Activated CD8-positive, alpha-beta T cell treated with anti-CD3 and anti-CD28 coated beads for 36 hours (primary cell): ENCODE data around the gene CISTR. TPM values are rescaled to one million over a fixed set of nuclear protein-coding genes. Genes with fewer than 3 reads are reported as not detected.

Experiments
- ATAC-seq: fragments of 200-7000 bp; cut with Tn5 transposase; one replicate; pipeline ENCODE4 v1.10.0; 2021; ENCODE audit warnings: mild to moderate bottlenecking, moderate library complexity
- CTCF ChIA-PET: fragments of 350-600 bp; sonication (Branson Sonifier 250); formaldehyde crosslinking; loops from one replicate; lab custom pipeline; 2021; ENCODE audit warnings: antibody characterized with exemption; lab: Charles Lee
- POLR2A ChIA-PET: fragments of 350-600 bp; sonication (Branson Sonifier 250); formaldehyde crosslinking; loops from one replicate; lab custom pipeline; 2021; ENCODE audit warnings: antibody characterized with exemption; lab: Charles Lee
- DNase-seq: peaks from one replicate; pipeline ENCODE4 v3.0.0-alpha.2; 2020
- H3K27ac Mint-ChIP-seq: one replicate; pipeline ENCODE4 v1.8.0; 2021; ENCODE audit warnings: mild to moderate bottlenecking, mixed read lengths
- H3K27me3 Mint-ChIP-seq: one replicate; pipeline ENCODE4 v1.8.0; 2021; ENCODE audit warnings: mixed read lengths
- H3K36me3 Mint-ChIP-seq: one replicate; pipeline ENCODE4 v1.8.0; 2021; ENCODE audit warnings: low read depth, mixed read lengths
- H3K4me1 Mint-ChIP-seq: one replicate; pipeline ENCODE4 v1.8.0; 2021; ENCODE audit warnings: low read depth, mixed read lengths
- H3K4me3 Mint-ChIP-seq: one replicate; pipeline ENCODE4 v1.8.0; 2021; ENCODE audit warnings: mild to moderate bottlenecking, moderate library complexity, mixed read lengths
- H3K9me3 Mint-ChIP-seq: one replicate; pipeline ENCODE4 v1.8.0; 2021; ENCODE audit warnings: mixed read lengths
- intact Hi-C: fragments of 100-400 bp; cut with micrococcal nuclease; formaldehyde crosslinking; loops from one replicate; pipeline ENCODE4 v1.10.0; 2022
- total RNA-seq, 2 experiments: library from RNA; stranded (reverse); gene quantifications; one replicate each; pipeline ENCODE4 v1.2.3, GENCODE V29; 2021
- TF ChIP-seq, protein P1 (sequence below): fragments of 200-600 bp; IDR thresholded peaks from one replicate; pipeline ENCODE4 v1.8.0; 2022; ENCODE audit warnings: antibody characterized with exemption, mild to moderate bottlenecking

CISTR gene
- total RNA-seq, 2 experiments from 2014 or later: not detected

DNA sequence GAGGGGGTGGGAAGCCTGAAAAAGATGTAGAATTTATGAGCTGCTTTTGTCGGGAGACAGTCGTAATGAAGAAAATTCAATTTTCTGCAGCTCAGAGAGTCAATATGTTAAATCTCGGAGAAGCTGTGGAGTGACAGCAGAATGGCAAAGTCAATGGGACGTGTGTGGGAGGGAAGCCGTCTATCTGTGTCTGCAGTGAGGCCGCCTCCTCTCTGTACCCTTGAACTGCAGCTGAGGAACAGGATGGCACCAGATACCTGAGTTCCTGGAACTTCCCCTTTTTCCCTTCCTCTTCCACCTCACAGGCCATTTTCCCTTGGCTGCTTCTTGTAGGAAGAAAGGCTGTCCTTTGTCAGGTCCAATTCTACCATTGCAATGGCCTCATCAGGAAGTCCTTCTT, 15.2 kb downstream of the CISTR start:
- intact Hi-C loops: no loop called here
- Mint-ChIP-seq H3K27ac (no peak overlapping the region), H3K4me1 (peaks cover 16% of the 10 kb centered on the region), H3K36me3 (no peaks in the 10 kb centered on the region), H3K9me3 (no peaks in the 10 kb centered on the region), H3K27me3 (peaks cover 29% of the 10 kb centered on the region), H3K4me3 (no peak overlapping the region)
- ATAC-seq (no peak), DNase-seq (no peak)
- POLR2A ChIA-PET: interaction anchor here (5.4 kb wide), 1 partner anchor 8 kb away, joined by 40 read pairs; the partner anchor contains the start of gene CALCOCO1
- TF ChIP-seq, protein P1, sequence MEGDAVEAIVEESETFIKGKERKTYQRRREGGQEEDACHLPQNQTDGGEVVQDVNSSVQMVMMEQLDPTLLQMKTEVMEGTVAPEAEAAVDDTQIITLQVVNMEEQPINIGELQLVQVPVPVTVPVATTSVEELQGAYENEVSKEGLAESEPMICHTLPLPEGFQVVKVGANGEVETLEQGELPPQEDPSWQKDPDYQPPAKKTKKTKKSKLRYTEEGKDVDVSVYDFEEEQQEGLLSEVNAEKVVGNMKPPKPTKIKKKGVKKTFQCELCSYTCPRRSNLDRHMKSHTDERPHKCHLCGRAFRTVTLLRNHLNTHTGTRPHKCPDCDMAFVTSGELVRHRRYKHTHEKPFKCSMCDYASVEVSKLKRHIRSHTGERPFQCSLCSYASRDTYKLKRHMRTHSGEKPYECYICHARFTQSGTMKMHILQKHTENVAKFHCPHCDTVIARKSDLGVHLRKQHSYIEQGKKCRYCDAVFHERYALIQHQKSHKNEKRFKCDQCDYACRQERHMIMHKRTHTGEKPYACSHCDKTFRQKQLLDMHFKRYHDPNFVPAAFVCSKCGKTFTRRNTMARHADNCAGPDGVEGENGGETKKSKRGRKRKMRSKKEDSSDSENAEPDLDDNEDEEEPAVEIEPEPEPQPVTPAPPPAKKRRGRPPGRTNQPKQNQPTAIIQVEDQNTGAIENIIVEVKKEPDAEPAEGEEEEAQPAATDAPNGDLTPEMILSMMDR: no peak
- CTCF ChIA-PET: interaction anchor here (1.3 to 17.5 kb wide), 5 partner anchors 7 to 34 kb away, joined by 4 to 418 read pairs (median 8); partner anchors contain the start of gene CALCOCO1

DNA sequence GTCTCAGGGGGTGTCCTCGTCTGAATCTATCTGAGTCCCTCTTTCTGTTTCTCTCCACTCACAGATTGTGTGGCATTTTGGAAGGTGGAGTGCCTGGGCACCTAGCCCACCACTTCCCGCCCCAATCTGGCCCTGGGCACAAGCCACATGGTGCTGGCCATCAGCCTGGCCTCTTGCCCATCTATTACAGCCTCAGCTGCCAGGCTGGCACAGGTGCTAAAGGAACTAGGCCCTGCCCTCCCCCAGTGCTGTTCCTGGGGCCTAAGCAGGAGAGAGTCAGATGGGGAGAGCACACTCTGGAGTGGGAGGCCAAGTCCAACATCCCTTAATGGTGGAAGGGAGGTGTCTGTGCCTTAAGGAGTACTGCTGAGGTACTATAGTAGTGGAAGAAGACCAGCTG, 16.2 kb downstream of the CISTR start:
- ATAC-seq (no peak), DNase-seq (no peak)
- Mint-ChIP-seq H3K9me3 (no peaks in the 10 kb centered on the region), H3K4me3 (no peak overlapping the region), H3K36me3 (no peaks in the 10 kb centered on the region), H3K27ac (no peak overlapping the region), H3K27me3 (peaks cover 29% of the 10 kb centered on the region), H3K4me1 (peaks cover 16% of the 10 kb centered on the region)
- CTCF ChIA-PET: interaction anchor here (1.3 to 17.5 kb wide), 3 partner anchors 8 to 35 kb away, joined by 4 to 418 read pairs (median 34); no protein-coding TSS in a partner anchor
- POLR2A ChIA-PET: interaction anchor here (5.4 kb wide), 1 partner anchor 7 kb away, joined by 40 read pairs; the partner anchor contains the start of gene CALCOCO1
- intact Hi-C loops: no loop called here
- TF ChIP-seq, protein P1: no peak

DNA sequence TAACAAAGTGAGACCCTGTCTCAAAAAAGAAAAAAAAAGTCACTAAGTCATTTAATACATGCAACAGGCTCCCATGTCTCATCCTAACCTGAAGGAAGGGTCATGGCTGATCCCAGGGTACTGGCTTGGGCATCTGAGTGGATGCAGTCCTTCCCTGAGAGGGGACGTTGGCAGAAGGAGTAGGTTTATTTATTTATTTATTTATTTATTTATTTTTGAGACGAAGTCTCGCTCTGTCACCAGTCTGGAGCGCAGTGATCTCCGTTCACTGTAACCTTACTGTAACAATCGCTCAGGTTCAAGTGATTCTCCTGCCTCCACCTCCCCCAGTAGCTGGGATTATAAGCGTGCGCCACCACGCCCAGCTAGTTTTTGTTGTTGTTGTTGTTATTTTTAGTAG, 17.4 kb downstream of the CISTR start:
- H3K4me3 Mint-ChIP-seq: no peak overlapping the region
- DNase-seq (no peak), ATAC-seq (no peak)
- TF ChIP-seq, protein P1: no peak
- H3K36me3 Mint-ChIP-seq: no peaks in the 10 kb centered on the region
- CTCF ChIA-PET: interaction anchor here (0.6 to 17.5 kb wide), 3 partner anchors 10 to 478 kb away, joined by 3 to 418 read pairs (median 29); no protein-coding TSS in a partner anchor
- peaks cover 26% of the 10 kb centered on the region for H3K27me3 Mint-ChIP-seq
- POLR2A ChIA-PET: interaction anchor here (1.0 kb wide), 1 partner anchor 21 kb away, joined by 3 read pairs; no protein-coding TSS in a partner anchor
- H3K4me1 Mint-ChIP-seq: peaks cover 13% of the 10 kb centered on the region
- H3K9me3 Mint-ChIP-seq: no peaks in the 10 kb centered on the region
- H3K27ac Mint-ChIP-seq: no peak overlapping the region
- intact Hi-C loops: no loop called here

DNA sequence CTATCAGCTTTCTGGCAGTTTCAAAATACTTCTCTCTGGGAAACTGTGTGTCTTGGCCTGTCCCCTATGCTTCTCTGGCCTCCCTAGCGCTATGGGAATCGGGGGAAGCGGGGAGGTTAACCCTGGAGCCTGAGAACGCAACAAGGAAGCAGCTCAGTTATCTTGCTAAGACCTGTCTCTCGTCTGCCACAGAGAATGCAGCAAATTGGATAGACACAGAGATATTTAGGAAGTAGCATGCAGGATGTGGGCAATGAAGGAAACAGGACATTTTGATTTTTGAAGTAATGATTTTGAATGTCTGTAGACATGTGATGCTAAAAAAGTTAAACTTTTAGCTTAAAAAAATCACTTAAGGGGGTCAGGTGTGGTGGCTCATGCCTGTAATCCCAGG, 18.0 kb downstream of the CISTR start:
- TF ChIP-seq, protein P1: no peak
- H3K27ac Mint-ChIP-seq: no peak overlapping the region
- ATAC-seq: no peak
- no peaks in the 10 kb centered on the region for H3K9me3 Mint-ChIP-seq
- peaks cover 21% of the 10 kb centered on the region for H3K27me3 Mint-ChIP-seq
- POLR2A ChIA-PET: interaction anchor here (0.9 kb wide), 1 partner anchor 244 kb away, joined by 3 read pairs; no protein-coding TSS in a partner anchor
- no peak overlapping the region for H3K4me3 Mint-ChIP-seq
- intact Hi-C loops: no loop called here
- H3K36me3 Mint-ChIP-seq: no peaks in the 10 kb centered on the region
- no peak for DNase-seq
- CTCF ChIA-PET: interaction anchor here (0.6 to 17.5 kb wide), 4 partner anchors 10 to 479 kb away, joined by 3 to 418 read pairs (median 16); no protein-coding TSS in a partner anchor
- peaks cover 8% of the 10 kb centered on the region for H3K4me1 Mint-ChIP-seq
